K562 (cell line): ENCODE results near the gene CFAP126. TPM values are rescaled to one million over a fixed set of nuclear protein-coding genes. Genes with fewer than 3 reads are reported as not detected.

Source experiments
- ATAC-seq: fragments of 200-7000 bp; cut with Tn5 transposase; 3 replicates; pipeline ENCODE4 v1.9.1; 2020; ENCODE audit warnings: moderate library complexity
- BruUV-seq: library from RNA; stranded (reverse); fragments of 400-500 nt; replicated peaks from 2 replicates; lab custom pipeline; 2021; lab: Mats Ljungman, UMichigan
- CTCF ChIA-PET: fragments of 300-600 bp; formaldehyde crosslinking; extraction: SDS; loops from one replicate; lab custom pipeline; 2021; ENCODE audit warnings: low intra/inter-chr PET ratio; lab: Yijun Ruan, JAX
- POLR2A ChIA-PET: fragments of 300-600, 350-650 bp; sonication (Branson Sonifier 250); formaldehyde crosslinking; extraction: SDS; loops from one replicate; lab custom pipeline; 2021; ENCODE audit warnings: antibody characterized with exemption, inconsistent platforms; lab: Yijun Ruan, JAX
- DNase-seq, 4 experiments: peaks; one replicate each; pipeline versions ENCODE4 v3.0.0 to v3.0.0-alpha.2; 2011 to 2018; ENCODE audit warnings: low spot score in 3 of 4, mixed read lengths in 3 of 4; ENCODE audit errors: extremely low read depth in 1 of 4
- FAIRE-seq: peaks from 2 replicates; lab custom pipeline; 2011; peaks lifted over from hg19 to GRCh38; lab: Jason Lieb, UNC
- H2AFZ ChIP-seq: 2 replicates; pipeline ENCODE4 v1.6.0; 2011; ENCODE audit warnings: low read depth, low read length, control low read depth, inconsistent platforms
- H3K27ac ChIP-seq: fragments of 200-600 bp; 3 replicates; pipeline ENCODE4 v1.8.0; 2011; ENCODE audit warnings: low read depth, mild to moderate bottlenecking, control low read depth, inconsistent platforms, low read length, moderate library complexity, mixed read lengths; ENCODE audit errors: extremely low read depth
- H3K27me3 ChIP-seq, 2 experiments: fragments of 300-600 bp in 1 of 2; 2 replicates in 1 of 2; 3 replicates in 1 of 2; pipeline versions ENCODE4 v1.6.0 to v1.8.0; 2011; ENCODE audit warnings: inconsistent platforms in 2 of 2, low read length in 2 of 2, mild to moderate bottlenecking in 1 of 2, mixed read lengths in 1 of 2, moderate library complexity in 1 of 2; ENCODE audit not compliant: control insufficient read depth in 2 of 2, insufficient read depth in 2 of 2
- H3K36me3 ChIP-seq: fragments of 300-600 bp; 3 replicates; pipeline ENCODE4 v1.8.0; 2011; ENCODE audit warnings: mild to moderate bottlenecking, low read length, inconsistent platforms; ENCODE audit not compliant: control insufficient read depth, insufficient read depth
- H3K4me1 ChIP-seq, 2 experiments: fragments of 200-600 bp in 1 of 2; replicated peaks in 1 of 2; 2 replicates in 1 of 2; 3 replicates in 1 of 2; pipeline versions ENCODE4 v1.5.1 to v1.8.0; 2011; ENCODE audit warnings: inconsistent platforms in 2 of 2, low read length in 2 of 2, mild to moderate bottlenecking in 1 of 2, mixed read lengths in 1 of 2, moderate library complexity in 1 of 2; ENCODE audit not compliant: control insufficient read depth in 2 of 2, insufficient read depth in 2 of 2
- H3K4me2 ChIP-seq: 2 replicates; pipeline ENCODE4 v1.6.1; 2011; ENCODE audit warnings: low read length, control low read depth, inconsistent platforms, mixed read lengths; ENCODE audit not compliant: insufficient read depth
- H3K4me3 ChIP-seq: fragments of 200-600 bp; sonication (generic), shearing (Covaris generic); 2 replicates; pipeline ENCODE4 v1.5.1; 2016; ENCODE audit warnings: control low read depth, inconsistent platforms
- H3K79me2 ChIP-seq: fragments of 200-600 bp; 3 replicates; pipeline ENCODE4 v1.8.0; 2011; ENCODE audit warnings: low read length, inconsistent platforms; ENCODE audit not compliant: control insufficient read depth, insufficient read depth
- H3K9ac ChIP-seq, 2 experiments: 2 replicates each; pipeline versions ENCODE4 v1.6.0 to v1.6.1; 2011; ENCODE audit warnings: low read depth in 2 of 2, low read length in 2 of 2, control low read depth in 1 of 2, inconsistent platforms in 1 of 2, mild to moderate bottlenecking in 1 of 2, mixed read lengths in 1 of 2; ENCODE audit not compliant: insufficient read depth in 1 of 2
- H3K9me1 ChIP-seq: one replicate; pipeline ENCODE4 v1.6.0; 2011; ENCODE audit warnings: inconsistent platforms, mild to moderate bottlenecking, low read length, moderate library complexity; ENCODE audit not compliant: control insufficient read depth, insufficient read depth
- H3K9me3 ChIP-seq: replicated peaks from 2 replicates; pipeline ENCODE4 v1.5.1; 2011; ENCODE audit warnings: low read depth, low read length, inconsistent platforms; ENCODE audit not compliant: control insufficient read depth, insufficient read depth
- H4K20me1 ChIP-seq: replicated peaks from 2 replicates; pipeline ENCODE4 v1.6.1; 2011; ENCODE audit warnings: low read length, inconsistent platforms, mixed read lengths; ENCODE audit not compliant: control insufficient read depth, insufficient read depth
- DMBX1 ChIP-seq: fragments of 250-450 bp; sonication (Bioruptor Pico); IDR thresholded peaks from 2 replicates; pipeline ENCODE4 v1.8.0; 2022; ENCODE audit warnings: inconsistent platforms, mild to moderate bottlenecking, moderate library complexity, borderline replicate concordance
- FOS ChIP-seq: IDR thresholded peaks from 3 replicates; pipeline ENCODE4 v1.6.1; 2011; ENCODE audit not compliant: insufficient read length; ENCODE audit errors: extremely low read depth
- FOXJ3 ChIP-seq: sonication (generic); formaldehyde crosslinking; IDR thresholded peaks from 2 replicates; pipeline ENCODE4 v1.4.0; 2020; ENCODE audit warnings: mild to moderate bottlenecking, missing genetic modification reagents
- HDAC3 ChIP-seq: fragments of 450-650 bp; IDR thresholded peaks from 2 replicates; pipeline ENCODE4 v1.6.1; 2018; ENCODE audit warnings: borderline replicate concordance, mild to moderate bottlenecking, moderate library complexity; ENCODE audit not compliant: partially characterized antibody
- HOXB6 ChIP-seq: fragments of 250-450 bp; sonication (Bioruptor Pico); IDR thresholded peaks from 2 replicates; pipeline ENCODE4 v1.5.1; 2022; ENCODE audit warnings: mild to moderate bottlenecking, borderline replicate concordance
- ILF3 ChIP-seq: fragments of 450-650 bp; IDR thresholded peaks from 2 replicates; pipeline ENCODE4 v1.6.1; 2018; ENCODE audit warnings: antibody characterized with exemption, mild to moderate bottlenecking, moderate library complexity, borderline replicate concordance
- MCM7 ChIP-seq, 2 experiments: fragments of 450-650 bp; IDR thresholded peaks; 2 replicates each; pipeline ENCODE4 v1.6.1; 2016 to 2018
- MEIS2 ChIP-seq: fragments of 450-650 bp; IDR thresholded peaks from 2 replicates; pipeline ENCODE4 v1.6.1; 2014; ENCODE audit warnings: mild to moderate bottlenecking; ENCODE audit not compliant: partially characterized antibody
- MLLT1 ChIP-seq, 2 experiments: fragments of 450-650 bp; IDR thresholded peaks; 2 replicates each; pipeline ENCODE4 v1.6.1; 2016
- NCOA6 ChIP-seq: fragments of 450-650 bp; IDR thresholded peaks from 2 replicates; pipeline ENCODE4 v1.6.1; 2017; ENCODE audit warnings: mild to moderate bottlenecking
- NFE2 ChIP-seq: IDR thresholded peaks from 2 replicates; pipeline ENCODE4 v1.6.1; 2014; ENCODE audit warnings: antibody characterized with exemption, low read depth
- PPARD ChIP-seq: fragments of 250-450 bp; sonication (Bioruptor Pico); IDR thresholded peaks from 2 replicates; pipeline ENCODE4 v1.8.0; 2022; ENCODE audit warnings: inconsistent platforms, mild to moderate bottlenecking, moderate library complexity
- RAD51 ChIP-seq: fragments of 450-650 bp; IDR thresholded peaks from 2 replicates; pipeline ENCODE4 v1.7.1; 2016; ENCODE audit warnings: low read depth, mild to moderate bottlenecking, borderline replicate concordance
- SAFB2 ChIP-seq: fragments of 200-400 bp; formaldehyde crosslinking; IDR thresholded peaks from 2 replicates; pipeline ENCODE4 v1.6.1; 2018; ENCODE audit warnings: borderline replicate concordance, low read length, low read depth, moderate library complexity; ENCODE audit not compliant: severe bottlenecking
- SETDB1 ChIP-seq: IDR thresholded peaks from one replicate; pipeline ENCODE4 v1.6.1; 2012; ENCODE audit warnings: low read length, control low read depth, inconsistent platforms
- SNAPC5 ChIP-seq: fragments of 250-450 bp; sonication (Bioruptor Pico); IDR thresholded peaks from 2 replicates; pipeline ENCODE4 v1.8.0; 2021; ENCODE audit warnings: moderate library complexity, mild to moderate bottlenecking, inconsistent platforms
- TRIM25 ChIP-seq: fragments of 450-650 bp; IDR thresholded peaks from 2 replicates; pipeline ENCODE4 v1.7.0; 2016; ENCODE audit warnings: borderline replicate concordance
- ZKSCAN1 ChIP-seq: fragments of 150-350 bp; IDR thresholded peaks from 2 replicates; pipeline ENCODE4 v1.6.1; 2016; ENCODE audit warnings: low read depth, low read length
- ZNF41 ChIP-seq: fragments of 250-450 bp; sonication (Bioruptor Pico); conservative IDR thresholded peaks from 2 replicates; pipeline ENCODE4 v1.4.0; 2020; ENCODE audit warnings: mild to moderate bottlenecking
- ZNF668 ChIP-seq: fragments of 250-450 bp; sonication (Bioruptor Pico); IDR thresholded peaks from 2 replicates; pipeline ENCODE4 v1.8.0; 2022; ENCODE audit warnings: mild to moderate bottlenecking, inconsistent platforms
- WGBS: fragments of 100-300 bp; shearing (Covaris generic); methylation state at CpG from one replicate; pipeline ENCODE4 v1.1.6; 2016; ENCODE audit warnings: low coverage, mixed read lengths; ENCODE audit not compliant: insufficient coverage; ENCODE audit errors: missing lambda C conversion rate; 5-methylcytosine and 5-hydroxymethylcytosine counted together
- in situ Hi-C: fragments of 300-500 bp; cut with MboI; formaldehyde crosslinking; loops from 4 replicates; pipeline ENCODE4 v1.15.0; 2018; ENCODE audit warnings: inconsistent platforms, mixed read lengths
- intact Hi-C: fragments of 100-400 bp; cut with micrococcal nuclease; formaldehyde crosslinking; loops from 2 replicates; pipeline ENCODE4 v1.14.2; 2022
- polyA plus RNA-seq, 8 experiments: library from polyadenylated mRNA; depleted of rRNA in 4 of 8; stranded (reverse) in 5 of 8; unstranded in 3 of 8; fragments of >200 nt; fragmentation: Nextera tagmentation in 2 of 8; fragmentation: Illumina TruSeq in 1 of 8; extraction: Ambion mirVana in 2 of 8; extraction: Trizol in 1 of 8; gene quantifications; 2 replicates each; pipeline versions ENCODE4 v1.2.1 to v1.2.3, GENCODE V29; 2011 to 2014; ENCODE audit warnings: inconsistent platforms in 1 of 8, missing spikeins in 1 of 8
- total RNA-seq, 7 experiments: library from RNA; depleted of rRNA in 6 of 7; stranded (reverse); fragments of >200 nt in 6 of 7; fragmentation: Illumina TruSeq in 2 of 7; extraction: Trizol in 2 of 7; gene quantifications; 2 replicates each; pipeline versions ENCODE4 v1.2.1 to v1.2.3, GENCODE V29; 2011 to 2021; ENCODE audit warnings: low replicate concordance in 1 of 7

Gene CFAP126
- total and polyA plus RNA-seq, 9 of the 15 experiments (the other 6 are each of a cell fraction or from before 2014, with no cell fraction given) = not detected

- Histone ChIP-seq H3K9me1 (no peaks in the 10 kb centered on the region), H3K79me2 (peaks cover 11% of the 10 kb centered on the region; the same call in 2 of the 3 replicates), H3K4me1 (no peaks in the 10 kb centered on the region; a peak in 1 of 5 replicates), H3K4me2 (no peak overlapping the region), H3K9me3 (no peaks in the 10 kb centered on the region), H3K4me3 (no peak overlapping the region), H2AFZ (no peak overlapping the region), H3K27ac (no peak overlapping the region), H4K20me1 (no peaks in the 10 kb centered on the region; the same call in 1 of the 2 replicates), H3K9ac (no peak overlapping the region), H3K27me3 (no peaks in the 10 kb centered on the region), H3K36me3 (peaks cover 32% of the 10 kb centered on the region; the same call in 2 of the 3 replicates)
- ChIA-PET CTCF (no interaction called here), POLR2A (no interaction called here)
- FAIRE-seq (no peak), ATAC-seq (no peak), DNase-seq (no peak)
- WGBS = 55% methylated on average over 1 of the region's 1 CpG
- in situ Hi-C loops = no loop called here
- TF ChIP-seq MEIS2 = no peak
- no peak for TF ChIP-seq NFE2
- no peak for TF ChIP-seq PPARD (CRISPR knock-in tag)
- TF ChIP-seq TRIM25 = no peak
- TF ChIP-seq FOS = no peak
- TF ChIP-seq ZKSCAN1 = no peak
- TF ChIP-seq MLLT1 (IDR thresholded peaks at IDR 0.05) = no peak
- TF ChIP-seq ILF3 = no peak
- no peak for TF ChIP-seq ZNF668 (CRISPR knock-in tag)
- no peak for TF ChIP-seq HDAC3
- no peak for TF ChIP-seq SNAPC5
- no peak for TF ChIP-seq ZNF41
- TF ChIP-seq MCM7 (IDR thresholded peaks at IDR 0.05) = no peak
- TF ChIP-seq SETDB1 = no peak
- no peak for TF ChIP-seq HOXB6 (CRISPR knock-in tag)
- no peak for TF ChIP-seq RAD51
- no peak for TF ChIP-seq NCOA6
- no peak for TF ChIP-seq SAFB2
- no peak for TF ChIP-seq FOXJ3 (CRISPR knock-in tag)
- no peak for TF ChIP-seq DMBX1 (CRISPR knock-in tag)
- BruUV-seq = no TSS peak
- intact Hi-C loops = no loop called here
These were observed 17.0 kb downstream of the CFAP126 start for GRCh38 chr1:161350671-161351070.
